Activated CD4-positive, alpha-beta T cell treated with anti-CD3 and anti-CD28 coated beads, Interleukin-2, Interleukin-6, amounts not matched to agents 100 ng/mL and 50 ng/mL, durations not matched to agents 16 hours and 8 hours (primary cell): ENCODE data around the gene CDK13.
"Not testable (repeated sequence)": the region's sequence is repeated elsewhere in the genome, so short reads cannot be mapped to it uniquely, and the experiment has no call there.

Experiments
- DNase-seq: peaks from one replicate; pipeline ENCODE4 v3.0.0-alpha.2; 2020

The CDK13 gene

DNA sequence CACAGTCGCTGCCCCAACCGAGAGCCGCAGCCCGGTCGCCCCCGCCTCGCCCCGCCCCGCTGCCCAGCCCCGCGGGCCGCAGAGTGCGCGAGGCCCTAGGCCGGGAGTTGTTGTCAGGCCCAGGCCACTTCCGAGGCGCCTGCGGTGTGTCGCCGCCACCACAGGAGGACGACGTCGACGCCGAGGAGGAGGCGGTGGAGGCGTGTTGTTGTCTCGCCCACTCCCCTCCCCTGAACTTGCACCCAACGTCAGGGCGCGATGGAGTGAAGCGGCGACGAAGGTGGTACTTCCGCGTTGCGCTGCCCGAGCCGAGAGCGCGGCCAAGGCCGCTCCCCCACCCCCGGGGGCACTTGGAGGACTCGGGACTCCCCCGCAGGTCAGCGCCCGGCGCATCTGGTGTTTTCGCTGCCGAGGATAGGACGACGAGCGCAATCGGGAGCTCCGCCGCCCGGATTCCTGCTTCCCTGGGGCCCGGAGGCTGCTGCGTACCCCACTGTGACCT, at the start of gene CDK13:
TSS of gene CDK13 (plus strand) at position 286 of the 502 bp plus-strand sequence. CDS start 386 bp downstream, outside the sequence.
- peak; percentile 94 for DNase-seq

DNA sequence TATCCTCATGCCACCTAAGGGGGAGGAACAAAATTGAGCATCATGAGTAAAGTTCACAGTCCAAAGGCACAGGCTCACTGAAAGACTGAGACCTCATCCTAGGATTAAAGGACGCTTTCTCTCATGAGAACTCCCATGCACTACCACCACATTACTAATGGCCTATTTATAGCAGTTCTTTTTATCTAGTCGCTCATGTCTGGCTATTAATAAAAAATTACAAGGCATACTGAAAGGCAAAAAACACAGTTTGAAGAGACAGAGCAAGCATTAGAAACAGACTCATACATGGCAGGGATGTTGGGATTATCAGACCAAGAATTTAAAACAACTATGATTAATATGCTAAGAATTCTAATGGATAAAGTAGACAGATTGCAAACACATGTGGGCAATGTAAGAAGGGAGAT, 46.0 kb upstream of the CDK13 start:
- no peak for DNase-seq

DNA sequence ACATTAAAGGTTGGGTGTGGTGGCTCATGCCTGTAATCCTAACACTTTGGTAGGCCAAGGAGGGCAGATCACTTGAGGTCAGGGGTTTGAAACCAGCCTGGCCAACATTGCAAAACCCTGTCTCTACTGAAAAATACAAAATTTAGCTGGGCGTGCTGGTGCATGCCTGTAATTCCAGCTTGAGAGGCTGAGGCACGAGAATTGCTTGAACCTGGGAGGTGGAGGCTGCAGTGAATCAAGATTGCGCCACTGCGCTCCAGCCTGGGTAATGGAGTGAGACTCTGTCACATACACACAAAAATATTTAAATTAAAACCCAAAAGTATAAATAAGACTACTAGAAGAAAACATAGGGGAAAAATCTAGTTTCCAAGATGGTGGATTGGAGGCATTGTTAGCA, 41.9 kb upstream of the CDK13 start:
- no peak for DNase-seq

DNA sequence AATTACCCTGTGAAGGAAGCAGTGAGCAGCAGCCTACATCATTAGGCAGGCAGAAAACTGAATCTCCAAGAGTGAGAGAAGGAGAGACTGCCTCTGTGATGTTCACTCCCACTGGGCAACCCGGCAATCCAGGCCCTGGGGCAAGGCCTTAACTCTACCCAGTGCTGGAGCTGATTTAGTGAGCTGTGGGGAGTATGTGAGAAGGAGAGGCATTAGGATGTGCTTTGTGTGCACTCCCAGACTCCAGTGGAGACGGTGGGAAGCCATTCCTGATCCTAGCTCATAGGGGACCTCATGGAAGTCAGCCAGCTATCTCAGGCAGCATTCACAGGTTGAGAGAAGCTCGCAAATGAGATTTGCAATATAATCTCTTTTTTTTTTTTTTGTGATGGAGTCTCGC, 41.1 kb upstream of the CDK13 start:
- DNase-seq: no peak

DNA sequence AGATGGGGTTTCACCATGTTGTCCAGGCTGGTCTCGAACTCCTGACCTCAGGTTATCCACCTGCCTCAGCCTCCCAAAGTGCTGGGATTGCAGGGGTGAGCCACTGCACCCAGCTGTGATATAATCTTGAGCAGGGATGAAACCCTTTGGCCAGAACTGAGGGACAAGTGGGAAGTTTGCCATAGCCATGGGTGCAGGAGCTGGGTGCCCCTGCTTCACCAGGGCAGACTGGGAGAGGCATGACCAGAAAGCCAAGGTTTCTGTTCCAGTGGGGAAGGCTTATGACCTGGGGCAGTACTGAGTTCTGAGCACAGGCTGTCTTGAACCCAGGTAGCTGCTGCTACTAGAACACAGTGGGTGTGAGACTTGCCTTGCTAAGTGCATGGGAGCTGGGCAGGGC, 40.5 kb upstream of the CDK13 start:
- DNase-seq: no peak

DNA sequence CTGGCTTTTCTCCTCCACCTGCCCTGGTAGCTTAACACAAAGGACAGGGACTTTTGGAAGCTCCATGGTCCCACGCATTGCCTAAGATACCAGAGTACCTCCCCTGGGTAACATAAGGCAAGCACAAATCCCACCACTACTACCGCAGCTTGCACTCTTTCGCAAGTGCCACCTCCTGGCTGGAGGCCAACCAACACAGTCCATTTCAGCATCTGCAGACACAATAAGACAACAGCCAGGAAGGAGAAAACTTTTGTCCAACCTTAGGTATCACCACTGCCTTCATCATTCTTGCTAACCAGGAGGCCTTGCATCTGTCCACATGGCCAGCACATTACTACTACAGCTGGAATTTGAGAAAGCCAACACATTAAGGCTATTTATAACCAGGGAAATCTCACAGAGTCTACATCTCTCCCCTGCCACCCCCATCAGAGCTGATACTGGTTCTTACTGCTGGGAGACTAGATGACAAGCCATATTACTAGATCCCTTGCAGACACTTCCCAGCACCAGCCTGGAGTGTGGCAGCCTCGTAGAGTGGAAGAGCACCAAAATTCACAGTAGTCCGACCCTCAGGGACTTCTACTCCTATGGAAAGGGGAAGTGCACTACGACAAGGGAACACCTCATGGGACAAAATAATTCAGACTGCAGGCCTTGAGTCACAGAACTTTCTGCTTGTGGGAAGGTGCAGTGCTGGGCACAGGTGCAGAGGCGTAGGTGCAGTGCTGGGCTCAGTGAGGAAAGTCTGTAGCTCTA, 39.8 kb upstream of the CDK13 start:
- no peak for DNase-seq

DNA sequence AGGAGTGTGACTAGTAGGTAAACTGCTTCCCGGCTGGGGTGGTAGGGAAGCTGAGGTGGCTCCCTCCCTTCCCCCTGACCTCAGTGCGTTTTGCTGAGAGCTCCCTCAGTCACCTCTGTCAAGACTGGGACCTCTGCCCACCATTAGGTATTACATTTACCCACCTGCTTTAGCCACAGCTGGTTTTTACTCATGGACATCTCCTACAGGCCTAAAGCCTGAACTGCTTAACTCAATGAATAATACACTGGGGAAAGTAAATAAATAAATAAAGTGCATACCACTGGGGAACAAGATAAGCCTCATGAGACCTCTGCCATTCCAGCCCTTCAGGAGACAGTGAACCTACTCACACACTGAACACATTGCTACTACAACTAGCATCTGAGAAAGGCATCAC, 38.9 kb upstream of the CDK13 start:
- DNase-seq: no peak

DNA sequence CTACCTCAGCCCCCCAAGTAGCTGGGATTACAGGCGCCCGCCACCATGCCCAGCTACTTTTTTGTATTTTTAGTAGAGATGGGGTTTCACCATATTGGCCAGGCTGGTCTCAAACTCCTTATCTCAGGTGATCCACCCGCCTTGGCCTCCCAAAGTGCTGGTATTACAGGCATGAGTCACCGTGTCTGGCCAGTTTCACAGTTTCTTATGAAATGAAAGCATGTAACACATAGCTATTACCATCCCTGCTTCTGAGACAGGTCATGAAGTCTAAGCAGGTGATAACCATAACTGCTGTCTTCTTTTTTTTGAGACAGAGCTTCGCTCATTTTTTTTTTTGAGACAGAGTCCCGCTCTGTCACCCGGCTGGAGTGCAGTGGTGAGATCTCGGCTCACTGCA, 34.2 kb upstream of the CDK13 start:
- DNase-seq: not testable (repeated sequence)

DNA sequence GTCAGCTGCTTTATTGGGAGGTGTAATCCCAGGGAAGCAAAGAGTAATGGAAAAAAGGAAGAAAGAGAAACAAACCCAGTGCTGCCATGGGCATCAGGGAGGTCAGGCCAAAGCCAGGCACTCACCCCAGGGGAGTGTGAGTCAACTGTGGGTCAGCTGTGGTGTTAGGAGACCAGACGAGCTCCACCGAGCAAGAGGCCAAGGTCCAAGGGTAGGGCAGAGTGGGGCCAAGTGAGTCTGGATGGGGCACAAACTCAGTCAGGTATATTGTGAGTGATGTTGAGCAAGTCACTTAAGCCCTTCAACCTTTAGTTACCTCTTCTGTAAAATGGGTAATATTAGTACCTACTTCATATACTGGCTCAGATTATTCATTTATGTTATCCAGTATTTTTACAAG, 30.4 kb upstream of the CDK13 start:
- DNase-seq: no peak

DNA sequence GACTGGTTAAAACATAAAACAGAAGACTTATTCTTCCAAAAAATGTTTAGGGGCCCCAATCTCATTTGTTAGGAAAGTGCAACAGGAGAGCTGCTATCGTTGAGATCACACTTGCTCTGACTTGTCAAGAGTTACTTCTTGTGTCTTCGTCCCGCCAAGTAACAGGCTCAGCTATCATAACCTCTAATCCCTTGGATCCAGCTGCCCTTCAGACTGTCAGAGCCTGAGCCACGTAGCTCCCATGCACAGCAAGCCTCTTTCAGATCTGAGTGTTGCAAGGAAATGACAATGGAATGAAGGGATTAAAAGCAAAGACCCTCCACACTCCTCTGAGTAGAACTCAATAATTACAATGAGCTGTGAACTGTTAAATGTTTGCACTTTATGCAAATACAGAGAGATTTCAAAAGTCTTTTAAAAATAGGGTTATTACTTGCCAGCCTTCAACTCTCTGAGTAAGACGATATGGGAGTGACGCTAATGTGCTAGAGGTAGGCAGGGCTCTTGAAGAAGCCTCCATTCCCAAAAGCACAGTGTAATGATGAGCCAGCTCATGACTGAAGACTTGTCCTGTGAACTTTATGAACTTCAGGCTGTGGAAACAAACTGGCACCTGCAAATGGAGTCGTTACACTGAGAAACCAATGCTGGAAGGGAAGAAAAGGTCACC, 28.4 kb upstream of the CDK13 start:
- no peak for DNase-seq

DNA sequence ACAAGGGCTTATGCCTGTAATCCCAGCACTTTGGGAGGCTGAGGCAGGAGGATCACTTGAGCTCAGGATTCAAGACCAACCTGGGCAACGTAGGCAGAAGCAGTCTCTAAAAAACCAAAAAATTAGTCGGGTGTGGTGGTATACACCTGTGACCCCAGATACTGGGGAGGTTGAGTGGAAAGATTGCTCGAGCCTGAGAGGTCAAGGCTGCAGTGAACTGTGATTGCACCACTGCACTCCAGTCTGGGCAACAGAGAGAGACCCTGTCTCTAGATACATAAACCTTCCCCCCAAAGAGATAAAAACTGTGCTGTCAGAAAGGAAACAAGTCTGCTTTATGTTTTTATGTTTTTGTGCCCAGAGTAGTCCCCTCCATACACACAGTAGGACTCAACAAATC, 27.5 kb upstream of the CDK13 start:
- no peak for DNase-seq

DNA sequence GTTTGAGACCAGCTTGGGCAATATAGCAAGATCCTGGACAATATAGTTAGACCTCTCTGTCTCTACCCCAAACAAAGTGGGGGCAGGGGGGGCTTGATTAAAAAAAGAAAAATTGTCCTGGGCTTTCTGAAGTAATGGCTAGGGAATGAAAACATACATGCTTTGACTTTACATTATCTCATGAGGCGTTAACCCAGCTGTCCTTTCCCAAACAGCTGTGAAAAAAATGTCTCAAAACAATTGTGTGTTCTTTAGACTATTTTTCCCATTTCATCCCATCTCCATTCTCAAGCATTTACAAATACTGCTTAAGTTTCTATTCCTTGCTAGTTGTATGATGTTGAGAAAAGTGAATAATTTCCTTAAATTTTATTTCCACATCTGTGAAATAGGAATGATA, 27.0 kb upstream of the CDK13 start:
- no peak for DNase-seq

DNA sequence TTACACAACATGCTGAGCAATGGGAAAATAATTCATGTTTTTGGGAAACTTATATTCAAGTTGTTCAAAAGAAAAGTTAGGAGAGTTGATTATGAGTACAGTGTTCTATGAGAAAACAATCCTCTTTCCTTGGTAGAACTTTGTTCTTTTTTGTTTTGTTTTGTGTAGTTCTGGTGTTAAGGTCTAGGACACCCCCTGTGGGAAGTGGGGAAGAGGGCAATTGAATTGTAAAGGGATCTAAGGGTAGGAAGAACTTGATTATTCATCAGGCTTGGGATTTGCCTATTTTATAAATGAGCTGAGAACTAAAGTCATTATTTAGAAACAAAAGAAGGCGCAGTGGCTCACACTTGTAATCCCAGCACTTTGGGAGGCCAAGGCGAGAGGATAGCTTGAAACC, 25.9 kb upstream of the CDK13 start:
- DNase-seq: no peak

DNA sequence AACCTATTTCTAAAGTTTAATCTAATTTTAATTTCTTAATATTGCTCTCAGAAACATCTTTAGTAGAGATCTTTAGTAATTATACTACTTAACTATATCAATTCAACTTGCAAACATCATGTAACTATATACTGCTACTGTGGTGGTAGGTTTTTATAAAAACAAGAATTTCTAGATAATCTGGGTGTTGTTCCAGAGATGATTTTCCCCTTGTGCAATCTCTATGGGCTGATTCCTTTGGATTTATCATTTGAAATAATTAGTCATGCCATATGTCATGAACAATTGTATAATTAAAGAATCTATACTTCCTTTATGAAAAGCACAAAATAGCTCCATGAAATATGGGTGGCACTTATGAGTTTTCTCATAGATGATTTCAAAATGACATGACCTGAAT, 23.9 kb upstream of the CDK13 start:
- no peak for DNase-seq

DNA sequence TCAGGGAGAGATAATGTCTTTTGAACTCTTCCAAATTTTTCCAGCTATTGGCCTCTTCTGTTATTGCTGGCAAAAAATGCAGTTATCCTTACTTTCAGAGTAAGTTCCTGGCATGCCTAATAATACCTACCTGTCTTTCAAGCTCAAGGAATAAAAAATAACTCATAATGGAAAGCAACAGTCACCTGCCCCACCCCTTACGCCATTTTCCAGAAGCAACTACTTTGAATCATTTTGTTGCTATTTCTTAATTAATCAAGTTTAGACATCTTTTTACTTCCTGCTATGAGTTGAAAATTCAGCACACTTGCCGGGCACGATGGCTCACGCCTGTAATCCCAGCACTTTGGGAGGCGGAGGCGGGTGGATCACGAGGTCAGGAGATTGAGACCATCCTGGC, 23.0 kb upstream of the CDK13 start:
- DNase-seq: no peak

DNA sequence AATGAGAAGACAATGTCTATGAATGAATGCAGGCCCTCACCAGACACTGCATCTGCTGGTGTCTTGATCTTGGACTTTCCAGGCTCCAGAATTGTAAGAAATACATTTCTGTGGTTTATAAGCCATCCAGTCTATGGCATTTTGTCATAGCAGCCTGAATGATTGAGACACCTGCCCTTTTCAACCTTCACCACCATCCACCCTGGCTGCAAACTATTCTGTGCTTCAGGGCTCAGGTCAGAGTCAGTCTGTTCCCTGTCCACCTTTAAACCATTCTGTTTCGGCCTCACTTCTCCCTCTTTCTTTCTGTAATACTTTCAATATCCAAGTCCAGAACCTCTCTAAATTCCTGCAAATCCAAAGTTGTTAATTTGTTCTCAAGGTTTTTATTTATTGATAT, 15.9 kb upstream of the CDK13 start:
- no peak for DNase-seq

DNA sequence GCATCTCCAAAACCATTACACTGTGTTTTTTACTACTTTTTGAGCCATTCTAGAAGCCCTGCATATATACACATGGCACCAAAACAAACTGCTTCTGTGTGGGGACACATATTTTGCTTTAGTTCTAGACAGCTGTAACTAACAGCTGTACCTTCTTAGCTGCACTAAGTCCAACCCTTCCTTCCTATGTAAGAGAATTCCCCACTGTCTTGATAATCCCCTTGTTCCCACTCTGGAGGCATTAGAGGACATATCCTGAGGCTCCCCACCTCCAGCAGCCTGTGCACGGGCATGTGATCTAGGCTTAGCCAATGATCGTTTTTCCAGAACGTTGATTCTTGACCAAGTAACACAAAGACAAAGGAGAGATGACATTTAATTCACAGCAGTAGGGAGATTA, 13.3 kb upstream of the CDK13 start:
- DNase-seq: no peak

DNA sequence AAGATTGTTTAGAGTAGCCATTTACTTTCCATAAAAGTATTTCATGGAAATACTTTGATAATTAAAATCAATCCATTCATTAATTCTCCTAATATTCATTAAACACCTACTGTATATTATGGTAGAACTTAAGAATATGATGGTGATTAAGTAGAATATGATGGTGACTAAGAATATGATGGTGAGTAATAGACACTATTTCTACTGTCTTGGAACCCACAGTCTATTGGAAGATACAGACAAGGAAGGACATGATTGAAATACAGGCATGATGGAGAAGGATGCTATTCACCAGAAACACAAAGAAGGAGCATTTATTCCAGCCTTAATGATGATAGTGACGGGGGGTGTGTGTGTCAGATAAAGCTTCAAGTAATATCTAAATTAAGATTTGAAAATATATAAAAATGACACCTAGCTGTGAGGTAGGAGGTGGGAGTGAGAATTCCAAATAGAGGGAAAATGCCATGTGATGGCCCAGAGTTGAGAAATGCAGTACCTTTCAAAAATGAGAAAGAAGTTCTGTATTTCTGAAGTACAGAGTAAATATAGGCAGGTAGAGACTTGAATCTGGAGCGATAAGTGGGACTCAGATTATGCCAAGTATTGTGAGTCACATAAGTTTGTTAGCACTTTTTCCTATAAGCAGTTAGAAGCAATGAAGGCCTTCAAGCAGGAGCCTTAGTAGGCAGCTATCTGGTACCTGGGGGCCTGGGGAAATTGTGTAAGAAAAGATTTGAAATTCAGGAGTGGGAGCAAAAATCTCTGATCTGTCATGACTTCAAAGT, 12.5 kb upstream of the CDK13 start:
- no peak for DNase-seq

DNA sequence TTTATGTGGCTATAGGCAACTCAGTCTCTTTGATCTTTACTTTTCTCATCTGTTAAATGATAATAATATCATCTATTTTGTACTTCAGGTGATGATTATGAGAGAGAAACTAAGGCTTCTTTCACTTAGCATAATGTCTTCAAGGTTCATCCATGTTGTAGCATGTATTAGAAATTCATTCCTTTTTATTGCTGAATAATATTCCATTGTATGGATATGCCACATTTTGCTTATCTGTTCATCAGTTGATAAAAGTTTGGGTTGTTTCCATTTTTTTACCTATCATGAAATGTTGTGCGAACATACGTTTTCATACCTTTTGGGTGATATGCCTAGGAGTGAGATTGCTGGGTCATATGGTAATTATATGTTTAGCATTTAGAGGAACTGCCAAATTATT, 7.2 kb upstream of the CDK13 start:
- no peak for DNase-seq

DNA sequence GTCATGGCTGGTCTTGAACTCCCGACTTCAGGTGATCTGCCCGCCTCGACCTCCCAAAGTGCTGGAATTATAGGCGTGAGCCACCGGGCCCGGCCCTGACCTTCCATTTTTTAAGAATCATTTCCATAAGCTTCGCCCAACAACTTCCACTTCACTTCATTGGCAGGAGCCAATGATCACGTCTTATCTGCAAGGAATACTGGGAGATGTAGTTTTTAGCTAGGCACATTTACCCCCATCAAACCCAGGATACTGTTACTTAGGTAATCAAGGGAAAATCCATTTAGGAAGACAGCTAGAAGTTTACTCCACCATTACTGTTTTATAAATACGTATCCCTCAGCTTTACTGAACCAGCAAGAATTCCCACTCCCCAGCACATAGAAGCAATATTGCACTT, 3.4 kb upstream of the CDK13 start:
- DNase-seq: no peak

DNA sequence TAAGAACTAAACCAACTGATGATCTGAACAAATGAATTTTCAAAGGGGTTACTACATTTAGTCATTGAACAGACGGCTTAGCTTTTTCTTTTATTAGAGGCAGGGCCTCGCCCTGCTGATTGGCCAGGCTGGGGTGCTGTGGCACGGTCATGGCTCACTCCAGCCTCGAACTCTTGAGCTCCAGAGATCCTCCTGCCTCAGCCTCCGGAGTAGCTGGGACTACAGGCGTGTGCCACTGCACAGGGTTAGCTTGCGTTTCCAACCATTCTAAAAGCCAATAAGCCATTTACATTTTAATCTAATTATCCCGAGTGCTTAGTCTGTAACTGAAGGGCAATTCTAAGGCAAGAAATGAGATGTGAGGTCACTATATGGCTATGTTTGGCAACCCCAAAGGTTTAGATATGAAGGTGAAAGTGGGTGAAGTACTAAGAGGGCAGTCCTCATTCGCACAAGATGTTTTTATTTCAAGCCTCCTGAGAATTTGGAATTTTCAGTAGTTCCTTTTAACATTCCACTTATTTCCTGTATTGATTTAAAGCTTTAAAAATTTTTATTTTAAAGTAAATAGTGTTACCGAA, 1.6 kb upstream of the CDK13 start:
- DNase-seq: peak; percentile 12

DNA sequence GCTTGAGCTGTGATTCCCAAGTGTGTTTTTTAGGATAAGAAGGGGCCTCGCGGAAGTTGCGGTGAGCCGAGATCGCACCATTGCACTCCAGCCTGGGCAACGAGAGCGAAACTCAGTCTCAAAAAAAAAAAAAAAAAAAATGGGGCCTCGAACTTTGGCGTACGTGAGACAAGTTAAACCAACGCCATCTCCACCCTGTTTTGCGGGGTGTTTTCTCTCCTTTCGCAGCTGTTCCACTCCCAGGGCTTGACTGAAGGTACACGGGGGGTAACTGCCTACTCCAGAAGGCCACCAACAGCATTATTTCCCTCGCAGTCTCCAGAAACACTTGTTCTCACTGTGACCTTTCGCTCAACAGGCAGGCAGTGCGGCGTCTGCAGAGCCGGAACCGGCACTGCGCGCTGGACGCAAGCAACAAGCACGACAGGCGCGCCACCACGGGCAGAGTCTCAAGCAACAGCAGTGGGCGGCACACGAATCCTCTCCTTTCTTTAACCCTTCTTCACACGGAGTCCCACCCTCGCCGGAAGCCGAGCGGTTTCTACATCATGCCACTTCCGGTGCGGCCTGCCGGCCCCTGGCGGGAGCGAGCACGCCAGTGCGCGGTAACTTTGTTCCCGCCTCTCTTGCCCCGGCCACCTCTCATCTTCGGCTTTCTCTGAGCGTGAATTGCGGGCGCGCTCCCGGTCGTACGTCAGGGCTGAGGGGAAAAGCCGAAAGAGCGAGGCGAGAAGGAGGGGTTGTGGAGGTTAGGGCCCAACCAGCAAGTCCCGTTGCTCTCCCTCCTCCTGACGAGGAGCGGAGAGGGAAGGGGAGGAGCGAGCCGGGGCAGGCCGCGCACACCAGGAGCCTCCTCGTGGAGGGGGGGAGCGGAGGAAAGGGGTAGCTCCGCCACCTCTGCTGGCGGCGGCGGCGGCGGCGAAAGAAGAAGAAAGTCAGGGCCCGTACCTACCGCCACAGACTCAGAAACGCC, 814 bp upstream of the CDK13 start:
- peak; percentile 98 for DNase-seq
